Epithelial cell of prostate (primary cell): Measurements from ENCODE around the gene RASA3.
"Not testable (repeated sequence)": the region's sequence is repeated elsewhere in the genome, so short reads cannot be mapped to it uniquely, and the experiment has no call there.

Experiments
- DNase-seq: peaks from one replicate; pipeline ENCODE4 v3.0.0-alpha.2; 2011; ENCODE audit warnings: low read depth, low spot score
- H3K27ac ChIP-seq: fragments of 450-650 bp; 2 replicates; pipeline ENCODE4 v1.5.1; 2017; ENCODE audit warnings: mild to moderate bottlenecking

RASA3 gene

GRCh38 chr13:114089341-114089740 lies 43.1 kb downstream of the RASA3 start:
- DNase-seq = no peak
- no peak overlapping the region for H3K27ac ChIP-seq

- no peak for DNase-seq
- H3K27ac ChIP-seq = no peak overlapping the region
These were observed 43.6 kb downstream of the RASA3 start for GRCh38 chr13:114088863-114089262.

DNA sequence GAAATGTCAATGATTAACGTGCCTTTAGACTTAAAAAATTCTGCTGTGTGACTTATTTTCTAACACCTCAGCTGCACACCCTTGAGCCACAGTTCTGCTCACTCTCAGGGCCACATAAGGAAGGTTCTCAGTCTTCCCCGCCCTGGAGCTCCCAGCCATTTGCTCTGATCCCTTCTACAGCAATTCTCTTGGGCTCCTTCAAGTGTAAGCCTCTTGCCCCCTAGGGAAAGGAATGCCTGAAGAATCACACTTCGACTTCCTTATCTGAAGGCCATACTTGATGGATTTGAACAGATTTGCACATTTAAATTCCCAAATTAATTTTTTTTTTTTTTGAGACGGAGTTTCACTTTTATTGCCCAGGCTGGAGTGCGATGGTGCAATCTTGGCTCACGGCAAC lies 44.2 kb downstream of the RASA3 start:
- no peak for DNase-seq
- no peak overlapping the region for H3K27ac ChIP-seq

GRCh38 chr13:114087430-114087829 lies 45.0 kb downstream of the RASA3 start:
- no peak for DNase-seq
- H3K27ac ChIP-seq = no peak overlapping the region

- no peak for DNase-seq
- no peak overlapping the region for H3K27ac ChIP-seq
These were observed 49.4 kb downstream of the RASA3 start for GRCh38 chr13:114082849-114083645.

DNA sequence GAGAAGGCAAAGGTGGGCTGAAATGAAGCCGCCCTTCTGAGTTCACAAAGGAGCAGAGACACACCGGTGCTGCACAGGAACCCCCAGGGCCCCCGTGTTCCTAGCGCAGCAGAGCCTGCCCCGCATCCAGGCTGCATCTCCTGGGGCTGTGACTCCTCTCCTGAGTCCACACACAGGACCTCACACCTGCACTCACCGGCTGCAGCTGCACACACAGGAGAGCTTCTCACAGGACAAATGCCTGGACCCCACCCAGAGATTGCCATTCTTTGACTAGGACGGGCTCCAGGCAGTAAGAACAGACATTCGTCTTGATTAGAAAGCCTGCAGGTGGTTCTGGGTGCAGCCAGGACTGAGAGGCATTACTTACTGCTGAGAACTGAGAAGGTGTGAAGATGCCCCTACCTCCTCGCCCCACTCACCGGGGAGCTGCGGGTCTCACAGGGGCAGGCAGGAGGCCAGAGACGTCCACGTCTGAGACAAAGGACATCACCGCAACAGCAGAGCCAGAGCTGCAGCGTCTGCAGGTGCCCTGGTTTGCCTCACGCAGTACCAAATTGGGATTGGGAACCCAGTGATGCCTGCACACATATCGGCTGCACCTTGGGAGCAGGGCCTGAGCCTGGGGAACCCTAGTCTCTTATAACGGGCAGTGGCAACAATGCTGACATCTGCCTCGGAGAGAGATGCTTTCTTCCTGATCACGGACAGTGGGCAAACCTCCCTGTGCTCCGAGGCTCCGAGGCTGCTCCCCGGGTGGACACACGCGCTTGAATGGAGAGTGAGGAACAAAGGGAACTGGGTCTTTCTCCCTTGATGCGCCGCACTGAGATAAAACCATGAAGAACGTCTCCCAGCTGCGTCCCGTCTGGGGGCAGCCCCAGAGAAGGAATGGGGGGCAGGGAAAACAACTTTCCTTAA lies 50.4 kb downstream of the RASA3 start:
- H3K27ac ChIP-seq = no peak overlapping the region
- DNase-seq = no peak

GRCh38 chr13:114080739-114081561 lies 51.5 kb downstream of the RASA3 start:
- DNase-seq = no peak
- no peak overlapping the region for H3K27ac ChIP-seq

GRCh38 chr13:114079601-114080536 lies 52.6 kb downstream of the RASA3 start:
- no peak for DNase-seq
- no peak overlapping the region for H3K27ac ChIP-seq

GRCh38 chr13:114078461-114079451 lies 53.7 kb downstream of the RASA3 start:
- H3K27ac ChIP-seq = no peak overlapping the region
- peak; percentile 57 for DNase-seq

GRCh38 chr13:114077933-114078325 lies 54.5 kb downstream of the RASA3 start:
- H3K27ac ChIP-seq = no peak overlapping the region
- DNase-seq = no peak

DNA sequence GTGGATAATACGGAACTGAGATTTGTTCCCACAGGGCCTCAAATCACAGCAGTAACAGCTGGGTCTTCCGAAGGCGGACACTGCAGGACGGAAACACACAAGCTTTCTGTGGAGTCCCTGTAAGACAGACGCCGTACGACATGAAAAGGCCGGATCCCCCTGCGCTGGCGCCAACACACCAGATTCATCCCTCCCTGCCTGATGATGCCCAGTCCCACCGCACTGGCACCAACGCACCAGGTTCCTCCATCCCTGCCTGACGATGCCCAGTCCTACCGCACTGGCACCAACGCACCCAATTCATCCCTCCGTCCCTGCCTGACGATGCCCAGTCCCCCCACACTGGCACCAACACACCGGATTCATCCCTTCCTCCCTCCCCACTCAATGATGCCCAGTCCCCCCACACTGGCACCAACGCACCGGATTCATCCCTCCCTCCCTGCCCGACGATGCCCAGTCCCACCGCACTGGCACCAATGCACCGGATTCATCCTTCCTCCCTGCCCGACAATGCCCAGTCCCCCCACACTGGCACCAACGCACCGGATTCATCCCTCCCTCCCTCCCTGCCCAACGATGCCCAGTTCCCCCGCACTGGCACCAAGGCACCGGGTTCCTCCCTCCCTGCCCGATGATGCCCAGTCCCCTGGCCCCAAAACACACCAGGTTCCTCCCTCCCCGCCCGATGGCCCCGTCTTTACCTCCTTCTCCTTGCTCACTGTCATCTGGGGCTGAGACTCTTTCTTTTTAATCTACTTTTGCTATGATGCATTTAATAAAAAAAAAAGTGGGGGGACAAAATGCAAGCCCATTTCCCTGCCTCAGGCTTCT lies 55.1 kb downstream of the RASA3 start:
- no peak for DNase-seq
- no peak overlapping the region for H3K27ac ChIP-seq

DNA sequence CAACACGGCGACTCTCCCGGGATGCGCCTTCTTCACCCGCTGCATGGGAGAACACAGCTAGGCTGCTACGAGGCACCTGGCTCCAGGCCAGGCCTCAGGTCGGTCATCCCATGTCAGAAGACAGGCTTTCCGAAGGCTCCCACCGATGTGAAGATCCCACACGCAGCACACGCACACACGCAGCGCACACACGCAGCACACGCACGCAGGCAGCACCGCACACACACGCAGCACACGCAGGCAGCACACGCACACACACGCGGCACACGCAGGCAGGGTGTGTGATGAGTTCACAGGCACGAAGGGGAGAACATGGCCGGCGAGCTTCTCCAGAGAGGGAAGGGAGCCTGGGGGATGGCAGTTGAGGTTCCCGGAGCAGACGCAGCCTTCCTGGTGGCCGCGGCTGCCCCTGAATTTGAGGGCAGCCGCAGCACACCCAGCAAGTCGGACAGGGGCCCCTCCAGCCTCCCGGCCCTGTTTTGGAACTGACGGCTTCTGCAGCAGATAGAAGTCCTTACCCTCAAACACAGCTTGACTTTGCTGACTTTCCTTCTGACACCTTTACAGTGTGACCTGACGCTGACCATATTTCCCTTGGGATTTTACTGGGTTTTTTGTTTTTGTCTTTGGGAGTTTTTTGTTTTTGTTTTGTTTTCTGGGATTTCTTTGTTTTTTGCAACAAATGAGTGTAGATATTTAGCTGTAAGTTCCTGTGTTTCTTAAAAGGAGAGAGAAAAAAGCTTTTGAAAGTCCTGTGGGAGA lies 55.9 kb downstream of the RASA3 start:
- no peak overlapping the region for H3K27ac ChIP-seq
- no peak for DNase-seq

DNA sequence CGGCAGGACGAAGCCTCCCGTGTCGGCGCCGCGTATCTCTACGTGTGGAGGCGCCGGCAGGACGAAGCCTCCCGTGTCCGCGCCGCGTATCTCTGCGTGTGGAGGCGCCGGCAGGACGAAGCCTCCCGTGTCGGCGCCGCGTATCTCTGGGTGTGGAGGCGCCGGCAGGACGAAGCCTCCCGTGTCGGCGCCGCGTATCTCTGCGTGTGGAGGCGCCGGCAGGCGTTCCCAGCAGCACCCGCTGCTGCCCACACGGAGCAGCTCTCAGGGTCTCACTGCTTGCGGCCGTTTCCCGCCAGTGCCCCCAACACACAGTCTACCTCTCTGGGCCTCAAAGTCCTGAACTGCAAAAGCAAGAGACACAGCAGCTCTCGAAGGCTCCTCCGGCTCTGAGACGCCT lies 56.6 kb downstream of the RASA3 start:
- not testable (repeated sequence) for H3K27ac ChIP-seq, DNase-seq

GRCh38 chr13:114074671-114075315 lies 57.6 kb downstream of the RASA3 start:
- no peak overlapping the region for H3K27ac ChIP-seq
- DNase-seq = no peak

GRCh38 chr13:114073881-114074612 lies 58.4 kb downstream of the RASA3 start:
- no peak overlapping the region for H3K27ac ChIP-seq
- no peak for DNase-seq

GRCh38 chr13:114072421-114072820 lies 60.0 kb downstream of the RASA3 start:
- H3K27ac ChIP-seq = no peak overlapping the region
- no peak for DNase-seq
